Measurements from ENCODE around the gene MS4A4E. TPM values are rescaled to one million over a fixed set of nuclear protein-coding genes. Genes with fewer than 3 reads are reported as not detected.
A peak's percentile ranks its signal among the peaks of the same experiment; 100 is the strongest.
"Not testable (repeated sequence)": the region's sequence is repeated elsewhere in the genome, so short reads cannot be mapped to it uniquely, and the experiment has no call there.

The MS4A4E gene
- polyA plus RNA-seq (ENCODE audit: insufficient read length in 3 of 3): under 1 TPM; 0.45 to 0.68 (median 0.65) TPM

DNA sequence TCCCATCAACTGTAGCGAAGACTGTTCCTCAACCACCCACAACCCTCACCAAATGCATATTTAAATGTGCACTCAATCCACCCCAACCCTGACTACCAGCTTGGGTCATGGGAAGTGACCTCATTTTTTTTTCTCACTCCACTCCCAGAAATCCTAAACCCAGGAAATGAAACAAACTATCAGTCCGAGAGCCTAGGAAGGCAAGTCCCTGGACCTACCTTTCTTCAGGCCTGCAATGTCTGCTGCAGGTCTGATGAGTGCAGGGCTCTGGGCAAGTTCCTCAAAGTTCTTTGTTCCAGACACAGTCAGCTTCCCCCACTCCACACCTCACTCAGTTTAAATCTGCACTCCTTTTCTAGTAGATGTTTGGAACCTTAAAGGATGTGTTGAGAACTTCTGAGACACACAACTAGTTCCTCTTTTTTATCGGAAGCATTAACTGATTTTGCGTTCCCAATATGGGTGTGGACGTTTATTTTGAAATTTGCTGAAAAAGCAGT lies at the start of gene MS4A4E:
TSS of gene MS4A4E (minus strand) at position 398 of the 500 bp plus-strand sequence. CDS start 13,082 bp downstream, outside the sequence.
- DNase-seq (ENCODE audit: low read depth in 3 of 3, low spot score in 2 of 3): no peak

DNA sequence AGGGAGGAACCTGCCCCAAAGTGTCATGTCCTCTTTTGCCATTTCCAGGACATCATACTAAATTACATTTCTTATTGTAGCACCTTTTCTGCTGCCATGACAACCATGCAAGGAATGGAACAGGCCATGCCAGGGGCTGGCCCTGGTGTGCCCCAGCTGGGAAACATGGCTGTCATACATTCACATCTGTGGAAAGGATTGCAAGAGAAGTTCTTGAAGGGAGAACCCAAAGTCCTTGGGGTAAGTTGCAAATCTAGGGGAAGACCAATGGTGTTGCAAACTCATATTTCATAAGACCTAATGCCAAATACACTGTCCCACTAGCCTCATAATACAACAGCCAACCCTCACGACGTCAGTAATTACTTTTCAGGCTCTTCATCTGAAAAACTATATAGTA lies 49.2 kb upstream of the MS4A4E start:
- no peak for DNase-seq (ENCODE audit: low read depth in 3 of 3, low spot score in 2 of 3)

DNA sequence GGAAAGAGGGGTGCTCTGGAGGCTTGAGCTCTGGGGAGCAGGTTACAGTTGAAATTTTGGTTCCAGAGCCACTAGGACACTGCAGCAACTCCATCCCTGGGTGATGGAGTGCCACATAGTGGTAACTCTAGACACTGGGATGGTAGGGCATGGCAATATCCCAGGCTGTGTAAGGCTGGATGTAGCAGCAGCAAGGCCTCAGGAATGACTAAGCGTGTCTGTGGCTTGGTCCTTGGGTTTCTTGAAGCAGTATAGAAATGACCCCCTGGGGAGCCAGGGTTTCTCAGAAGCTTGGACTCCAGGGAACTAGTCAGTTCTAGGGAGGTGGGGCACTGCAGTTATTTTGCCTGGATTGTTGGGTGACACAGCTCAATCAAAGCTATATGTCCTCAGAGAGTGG lies 45.6 kb upstream of the MS4A4E start:
- no peak for DNase-seq (ENCODE audit: low read depth in 3 of 3, low spot score in 2 of 3)

DNA sequence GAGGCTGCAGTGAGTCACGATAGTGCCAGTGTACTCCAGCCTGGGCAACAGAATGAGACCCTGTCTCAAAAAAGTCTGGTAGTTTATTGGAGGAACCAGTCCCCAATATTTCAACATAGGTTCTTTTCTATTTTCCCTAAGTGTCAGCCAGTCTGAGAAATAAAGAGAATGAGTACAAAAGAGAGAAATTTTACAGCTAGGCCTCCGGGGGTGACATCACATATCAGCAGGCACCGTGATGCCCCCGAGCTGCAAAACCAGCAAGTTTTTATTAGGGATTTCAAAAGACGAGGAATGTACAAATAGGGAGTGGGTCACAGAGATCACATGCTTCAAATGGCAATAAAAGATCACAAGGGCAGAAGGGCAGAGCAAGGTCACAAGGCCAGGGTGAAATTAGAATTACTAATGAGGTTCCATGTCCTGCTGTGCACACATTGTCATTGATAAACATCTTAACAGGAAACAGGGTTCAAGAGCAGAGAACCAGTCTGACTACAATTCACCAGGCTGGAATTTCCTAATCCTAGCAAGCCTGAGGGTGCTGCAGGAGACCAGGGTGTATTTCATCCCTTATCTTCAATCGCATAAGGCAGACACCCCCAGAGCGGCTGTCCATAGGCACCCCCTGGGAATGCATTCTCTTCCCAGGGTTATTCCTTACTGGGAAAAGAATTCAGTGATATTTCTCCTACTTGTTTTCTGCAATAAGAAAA lies 42.6 kb upstream of the MS4A4E start:
- not testable (repeated sequence) for DNase-seq (ENCODE audit: low read depth in 3 of 3, low spot score in 2 of 3)

DNA sequence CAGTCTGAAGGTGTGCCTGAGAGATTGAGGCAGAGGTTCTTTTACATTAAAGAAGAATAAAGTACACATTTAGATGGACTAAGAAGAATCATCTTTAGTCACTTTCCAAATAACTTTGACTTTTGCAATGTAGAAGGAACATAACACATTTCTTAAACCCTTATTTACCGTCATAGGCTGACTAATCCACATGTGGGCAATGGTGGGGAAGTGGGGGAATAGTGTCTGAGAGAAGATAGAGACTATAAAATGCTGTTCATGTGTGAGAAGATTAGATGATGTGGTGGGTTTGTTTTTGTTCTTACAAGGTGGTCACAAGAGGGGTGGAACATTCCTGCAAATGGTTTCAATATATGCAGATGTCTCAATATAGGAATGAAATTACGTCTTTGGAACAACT lies 39.3 kb upstream of the MS4A4E start:
- DNase-seq (ENCODE audit: low read depth in 3 of 3, low spot score in 2 of 3): no peak

DNA sequence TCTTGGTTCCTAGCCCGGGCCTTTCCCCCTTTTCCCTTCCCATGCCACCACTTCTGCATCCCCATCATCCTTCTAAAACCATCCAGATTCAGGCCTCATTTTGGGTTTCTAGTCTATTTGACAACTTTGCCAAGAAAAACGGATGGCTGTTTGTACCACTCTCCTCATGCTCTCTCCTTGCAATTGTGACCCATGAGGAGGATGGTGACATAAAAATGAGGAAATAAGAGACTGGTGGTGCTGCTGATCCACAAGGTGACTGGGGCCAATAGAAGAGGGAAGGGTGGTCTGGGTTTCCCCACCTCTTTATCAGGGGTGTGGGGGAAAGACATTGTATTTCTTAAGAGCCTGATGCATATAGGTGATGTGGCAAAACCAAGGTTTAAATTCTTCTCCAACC lies 38.5 kb upstream of the MS4A4E start:
- DNase-seq (ENCODE audit: low read depth in 3 of 3, low spot score in 2 of 3): no peak

DNA sequence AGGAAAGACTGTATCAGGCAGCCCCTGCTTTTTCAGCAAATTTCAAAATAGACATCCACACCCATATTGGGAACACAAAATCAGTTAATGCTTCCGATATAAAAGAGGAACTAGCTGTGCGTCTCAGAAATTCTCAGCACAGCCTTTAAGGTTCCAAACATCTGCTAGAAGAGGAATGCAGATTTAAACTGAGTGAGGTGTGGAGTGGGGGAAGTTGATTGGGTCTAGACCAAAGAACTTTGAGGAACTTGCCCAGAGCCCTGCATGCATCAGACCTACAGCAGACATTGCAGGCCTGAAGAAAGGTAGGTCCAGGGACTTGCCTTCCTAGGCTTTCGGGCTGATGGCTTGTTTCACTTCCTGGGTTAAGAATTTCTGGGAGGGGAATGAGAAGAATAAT lies 37.5 kb upstream of the MS4A4E start, which contains the start of gene MS4A4A:
TSS of gene MS4A4A (plus strand) at position 255 of the 400 bp plus-strand sequence. CDS start at position 265, 10 bp downstream.
- no peak for DNase-seq (ENCODE audit: low read depth in 3 of 3, low spot score in 2 of 3)

DNA sequence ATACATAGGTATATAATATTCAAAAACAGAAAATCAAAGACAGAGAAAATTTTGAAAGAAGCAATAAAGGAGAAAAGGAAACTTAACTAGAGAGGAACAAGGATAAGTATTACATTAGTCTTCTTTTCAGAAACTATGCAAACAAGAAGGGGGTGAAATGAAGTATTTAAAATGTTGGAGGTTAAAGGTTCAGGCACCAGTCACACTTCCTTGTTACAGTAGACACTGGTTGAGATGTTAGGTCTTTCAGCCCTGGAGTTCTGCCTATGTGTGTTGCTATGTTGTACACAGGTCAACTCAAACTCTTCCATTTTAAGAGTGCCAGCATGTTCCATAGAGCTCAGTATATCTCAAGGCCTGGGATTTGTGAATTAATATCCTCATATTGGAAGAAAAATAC lies 31.5 kb upstream of the MS4A4E start:
- no peak for DNase-seq (ENCODE audit: low read depth in 3 of 3, low spot score in 2 of 3)

DNA sequence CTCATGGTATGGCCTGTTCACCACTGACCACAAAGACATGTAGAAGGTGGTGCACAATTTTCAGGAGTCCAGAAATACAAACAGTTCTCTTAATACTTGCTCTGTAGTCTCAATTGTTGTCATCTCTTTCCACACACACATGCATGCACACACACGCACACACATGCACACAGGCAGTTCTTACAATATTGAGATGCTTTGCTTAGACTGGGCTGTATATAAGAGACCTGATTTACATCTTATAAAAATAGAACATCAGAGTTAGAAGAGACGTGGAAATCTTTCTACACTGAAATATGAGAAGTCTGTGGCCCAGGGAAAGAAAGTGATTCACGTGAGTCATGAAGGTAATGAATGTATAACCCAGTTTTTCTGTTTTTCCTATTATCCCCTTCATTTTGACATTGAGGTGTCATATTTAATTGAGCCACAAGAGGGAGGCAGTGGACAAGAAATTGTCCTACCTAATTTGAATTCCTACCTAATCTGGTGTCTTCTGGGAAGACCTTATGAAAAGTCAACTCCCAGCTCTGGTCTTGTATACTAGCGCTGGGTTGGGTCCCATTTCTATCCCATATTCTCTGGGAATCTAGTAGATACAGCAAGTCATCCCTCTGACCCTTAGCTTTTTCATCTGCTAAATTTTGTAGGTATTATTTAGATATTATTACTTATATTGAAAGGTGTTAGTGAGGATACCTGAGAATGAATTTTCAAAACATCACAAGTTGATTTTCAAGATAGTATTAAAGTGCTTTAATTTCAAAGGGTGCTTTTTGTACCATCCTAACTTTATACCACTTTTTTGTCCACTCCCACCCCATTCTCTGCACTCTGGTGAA lies 22.7 kb upstream of the MS4A4E start:
- peak in 1 of 3 donors; percentile 3 for DNase-seq (ENCODE audit: low read depth in 3 of 3, low spot score in 2 of 3)

DNA sequence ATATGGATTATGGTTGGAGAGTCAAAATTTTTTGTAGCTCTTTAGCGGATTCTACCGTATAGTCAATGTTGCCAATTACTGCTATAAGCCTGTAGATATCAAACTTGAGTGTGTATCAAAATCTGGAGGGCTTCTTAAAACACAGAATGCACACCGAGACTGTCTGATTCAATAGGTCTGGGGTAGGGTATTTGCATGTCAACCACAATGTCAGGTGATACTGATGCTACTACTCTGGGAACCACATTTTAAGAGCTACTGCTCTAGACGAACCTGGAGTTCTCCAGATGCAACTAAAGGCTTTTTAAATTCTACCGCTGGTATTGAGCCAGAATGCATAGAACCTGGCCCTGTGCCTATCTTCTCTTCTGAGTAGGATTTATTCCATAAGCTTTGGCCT lies 21.7 kb upstream of the MS4A4E start:
- no peak for DNase-seq (ENCODE audit: low read depth in 3 of 3, low spot score in 2 of 3)

DNA sequence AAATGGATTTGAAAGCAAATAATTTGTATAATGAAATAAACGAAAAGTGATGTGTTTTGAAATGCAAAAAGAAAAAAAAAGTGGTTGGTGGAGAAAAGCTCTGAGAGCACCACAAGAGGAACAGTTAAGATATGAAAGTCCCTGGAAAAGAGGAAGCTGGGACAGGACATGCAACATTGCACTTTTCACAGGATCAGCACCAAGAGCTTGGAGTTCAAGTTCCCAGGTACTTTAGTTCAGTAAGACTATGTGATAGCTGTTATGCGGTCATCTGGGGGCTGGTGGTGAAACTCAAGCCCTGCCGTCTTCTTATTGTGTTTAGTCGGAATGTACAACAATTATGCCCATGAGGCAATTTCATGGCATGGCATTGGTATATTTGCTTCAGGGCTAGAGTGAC lies 20.5 kb upstream of the MS4A4E start:
- DNase-seq (ENCODE audit: low read depth in 3 of 3, low spot score in 2 of 3): no peak

DNA sequence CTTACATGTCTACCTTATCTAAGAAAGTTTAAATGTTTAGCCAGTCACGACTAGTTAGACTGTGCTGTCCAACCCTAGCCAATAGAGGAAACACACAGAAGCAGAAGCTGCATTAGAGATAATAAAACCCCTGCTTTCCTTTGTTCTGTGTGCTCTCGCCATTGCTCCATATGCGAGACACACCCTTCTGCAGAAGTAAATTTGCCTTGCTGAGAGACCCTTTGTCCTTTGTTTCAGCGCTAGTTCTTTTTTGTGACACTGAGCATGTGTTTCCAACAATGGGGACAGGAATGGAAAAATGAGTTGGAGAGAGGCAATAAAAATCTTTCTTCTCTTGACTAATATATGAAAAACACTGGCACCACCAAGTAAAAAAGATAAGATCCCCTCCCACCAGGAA lies 18.1 kb upstream of the MS4A4E start:
- DNase-seq (ENCODE audit: low read depth in 3 of 3, low spot score in 2 of 3): no peak

DNA sequence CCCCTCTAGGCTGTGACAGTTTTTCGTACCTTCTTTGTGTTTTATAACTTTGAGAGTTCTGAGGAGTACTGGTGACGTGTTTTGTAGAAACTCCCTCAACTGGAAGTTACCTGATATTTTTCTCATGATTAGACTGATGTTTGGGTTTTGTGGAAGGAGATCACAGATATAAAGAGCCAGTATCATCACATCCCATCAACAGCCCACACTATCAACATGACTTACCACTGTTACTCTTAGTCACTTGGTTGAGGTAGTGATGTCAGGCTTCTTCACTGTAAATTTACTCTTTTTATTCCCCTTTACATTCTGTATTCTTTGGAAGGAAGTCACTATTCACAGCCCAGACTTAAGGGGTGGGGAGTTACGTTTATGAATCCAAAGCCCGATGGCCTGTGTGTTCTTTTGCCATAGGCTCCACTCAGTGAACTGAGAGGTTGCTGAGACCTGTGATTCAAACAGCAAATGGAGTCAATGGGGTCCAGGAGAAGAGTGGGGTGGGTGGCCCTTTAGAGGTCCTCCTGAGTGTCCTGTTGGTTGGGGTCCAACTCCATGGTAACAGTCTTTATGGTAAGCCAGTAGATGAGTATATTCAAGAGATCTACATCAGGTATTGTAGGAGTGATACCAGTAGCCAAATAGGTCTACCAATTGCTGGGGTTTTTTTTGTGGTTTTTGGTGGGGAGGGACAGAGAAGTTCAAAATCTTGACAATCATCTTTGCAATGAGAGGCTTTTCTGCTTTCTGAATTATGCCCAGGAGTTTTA lies 15.2 kb upstream of the MS4A4E start:
- DNase-seq (ENCODE audit: low read depth in 3 of 3, low spot score in 2 of 3): no peak

DNA sequence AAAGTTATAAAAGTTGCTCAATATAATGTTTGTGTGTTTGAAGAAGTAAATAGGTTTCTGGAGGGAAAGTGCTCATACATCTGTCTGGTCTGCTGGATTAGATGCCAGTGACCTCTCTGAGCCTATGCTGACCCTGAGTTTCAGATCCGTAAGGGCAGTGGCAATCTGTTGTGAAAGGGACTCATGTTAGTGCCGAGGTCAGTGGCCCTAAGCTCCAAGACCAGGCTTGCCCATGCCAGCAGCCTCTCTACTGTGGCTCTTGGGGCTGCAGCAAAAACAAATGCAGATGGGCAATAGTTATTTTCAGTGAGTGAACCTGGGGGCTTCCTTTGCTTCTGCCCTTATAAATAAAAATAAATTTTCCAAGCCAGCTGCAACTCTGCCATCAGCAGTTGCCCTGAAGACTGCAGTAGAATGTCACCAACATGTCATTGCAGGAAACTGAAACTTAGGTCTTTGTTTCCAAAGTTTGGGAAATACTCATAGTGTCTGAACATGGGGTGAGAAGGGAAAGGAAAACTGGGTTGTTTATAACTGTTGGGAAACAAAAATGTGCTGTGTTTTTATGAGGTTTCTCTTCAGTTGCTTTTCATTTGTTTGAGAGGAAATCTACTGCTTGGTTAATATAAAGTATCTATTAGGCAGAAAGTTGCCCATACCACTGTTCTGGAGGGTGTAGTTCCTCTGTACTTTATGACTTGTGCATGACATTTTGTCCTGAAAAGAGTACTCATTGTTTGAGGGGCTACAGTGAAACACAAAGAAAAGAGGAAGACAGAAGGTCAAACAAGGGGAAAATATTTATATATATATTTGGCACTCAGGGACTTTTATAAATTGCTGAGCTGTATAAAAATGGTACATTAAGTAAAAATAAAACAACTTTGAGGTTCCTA lies 9.5 kb upstream of the MS4A4E start:
- DNase-seq (ENCODE audit: low read depth in 3 of 3, low spot score in 2 of 3): no peak

DNA sequence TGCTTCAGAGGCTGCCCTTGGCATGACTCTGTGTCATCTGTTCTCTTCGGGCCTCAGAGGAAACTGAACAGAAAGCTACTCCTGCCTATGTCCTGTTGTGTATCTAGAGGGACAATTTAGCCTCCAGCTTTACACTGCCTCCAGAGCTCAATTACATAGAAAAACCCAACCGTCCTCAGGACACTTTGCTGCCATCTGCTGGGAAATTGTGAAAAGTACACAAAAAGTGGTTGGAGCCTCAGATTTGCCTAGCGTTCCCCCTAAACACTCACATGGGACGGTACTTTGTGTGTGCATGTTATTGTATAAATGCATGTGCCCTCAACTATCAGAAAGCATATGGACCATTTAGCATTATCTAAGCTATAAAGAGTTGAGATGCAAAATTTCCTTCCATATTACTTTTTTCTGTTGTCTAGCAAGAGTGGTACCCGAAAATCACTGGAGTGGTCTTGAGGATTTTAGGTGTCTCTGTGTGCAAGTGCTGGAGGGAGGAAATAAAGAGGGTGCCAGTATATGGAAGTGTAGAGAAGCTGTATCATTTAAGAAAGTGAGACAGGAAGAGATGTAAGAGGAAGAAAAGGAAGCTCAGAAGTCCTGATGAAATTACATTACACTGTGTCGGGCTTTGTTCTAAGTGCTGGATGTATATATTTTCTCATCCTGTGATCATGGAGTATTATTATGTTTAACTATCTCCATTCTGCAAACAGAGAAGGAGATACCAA lies 8.7 kb upstream of the MS4A4E start:
- peak in 1 of 3 donors; percentile 6 for DNase-seq (ENCODE audit: low read depth in 3 of 3, low spot score in 2 of 3)

DNA sequence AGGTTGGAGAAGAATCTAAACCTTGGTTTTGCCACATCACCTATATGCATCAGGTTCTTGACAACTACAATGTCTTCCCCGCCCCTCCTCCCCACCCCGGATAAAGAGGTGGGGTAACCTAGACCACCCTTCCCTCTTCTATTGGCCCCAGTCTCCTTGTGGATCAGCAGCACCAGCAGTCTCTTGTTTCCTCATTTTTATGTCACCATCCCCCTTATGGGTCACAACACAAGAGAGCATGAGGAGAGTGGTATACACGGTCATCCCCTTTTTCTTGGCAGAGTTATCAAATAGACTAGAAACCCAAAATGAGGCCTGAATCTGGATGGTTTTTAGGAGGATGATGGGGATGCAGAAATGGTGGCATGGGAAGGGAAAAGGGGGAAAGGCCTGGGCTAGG lies 1.2 kb downstream of the MS4A4E start:
- no peak for DNase-seq (ENCODE audit: low read depth in 3 of 3, low spot score in 2 of 3)

DNA sequence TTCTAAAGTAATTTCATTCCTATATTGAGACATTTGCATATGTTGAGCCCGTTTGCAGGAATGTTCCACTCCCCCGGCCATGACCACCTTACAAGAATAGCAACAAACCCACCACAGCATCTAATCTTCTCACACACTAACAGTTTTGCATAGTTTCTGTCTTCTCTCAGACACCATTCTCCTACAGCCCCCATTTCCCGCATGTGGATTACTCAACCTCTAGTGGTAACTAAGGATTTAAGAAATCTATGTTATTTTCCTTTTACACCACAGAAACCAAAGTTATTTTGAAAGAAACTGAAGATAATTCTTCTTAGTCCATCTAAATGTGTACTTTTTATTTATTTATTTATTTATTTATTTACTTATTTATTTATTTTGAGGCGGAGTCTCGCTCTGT lies 2.3 kb downstream of the MS4A4E start:
- DNase-seq (ENCODE audit: low read depth in 3 of 3, low spot score in 2 of 3): no peak

DNA sequence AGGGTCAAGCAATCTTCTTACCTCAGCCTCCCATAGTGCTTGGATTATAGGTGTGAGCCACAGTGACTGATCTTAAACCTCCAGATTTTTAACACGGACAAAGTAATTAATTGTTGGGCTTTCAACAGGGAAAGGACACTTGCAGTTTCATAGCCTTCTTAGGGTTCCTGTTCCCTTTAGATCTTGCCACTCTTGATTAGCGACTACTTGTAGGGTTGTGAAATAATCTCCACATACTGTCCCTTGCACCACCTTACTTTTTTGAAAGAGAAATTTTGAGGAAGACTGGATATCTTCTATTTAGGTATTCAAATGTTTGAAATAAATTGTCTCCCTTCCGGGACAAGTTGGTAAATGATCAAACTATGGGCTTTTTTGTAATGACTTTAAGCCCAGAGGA lies 7.6 kb downstream of the MS4A4E start:
- no peak for DNase-seq (ENCODE audit: low read depth in 3 of 3, low spot score in 2 of 3)

DNA sequence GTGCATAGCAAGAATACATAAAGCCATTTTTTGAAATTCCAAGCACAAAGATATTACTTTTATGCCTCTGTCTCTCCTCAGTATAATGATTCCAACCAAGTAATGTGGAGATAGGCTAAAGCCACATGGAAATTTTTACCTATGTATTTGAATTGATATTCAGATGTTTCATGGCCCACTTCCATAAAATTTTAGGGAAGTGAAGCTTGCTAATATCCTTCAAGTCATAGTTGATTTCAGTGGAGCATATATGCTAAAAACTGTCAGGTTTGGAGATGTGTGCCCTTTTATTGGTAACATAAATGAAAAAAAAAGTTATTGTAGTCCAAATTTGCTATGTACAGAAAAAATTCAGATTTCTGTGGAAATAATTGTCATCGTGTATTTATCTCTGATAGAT lies 12.3 kb downstream of the MS4A4E start:
- DNase-seq (ENCODE audit: low read depth in 3 of 3, low spot score in 2 of 3): no peak
